CD4-positive, alpha-beta T cell (primary cell): ENCODE results near the gene NT5DC1. TPM values are rescaled to one million over a fixed set of nuclear protein-coding genes. Genes with fewer than 3 reads are reported as not detected.

ENCODE experiments used
- ATAC-seq: fragments of 200-7000 bp; cut with Tn5 transposase; one replicate; pipeline ENCODE4 v1.10.0; 2022; ENCODE audit warnings: mild to moderate bottlenecking; ENCODE audit not compliant: poor library complexity
- CTCF ChIA-PET: fragments of 350-600 bp; sonication (Branson Sonifier 250); formaldehyde crosslinking; loops from one replicate; lab custom pipeline; 2021; ENCODE audit warnings: antibody characterized with exemption, inconsistent platforms; lab: Charles Lee
- POLR2A ChIA-PET: fragments of 350-600 bp; sonication (Branson Sonifier 250); formaldehyde crosslinking; loops from one replicate; lab custom pipeline; 2021; ENCODE audit warnings: antibody characterized with exemption, inconsistent platforms; lab: Charles Lee
- DNase-seq, 14 experiments: peaks; one replicate each; pipeline ENCODE4 v3.0.0-alpha.2; 2013 to 2020; ENCODE audit warnings: mixed read lengths in 2 of 14
- H3K27ac ChIP-seq, 2 donors: one replicate each; pipeline versions ENCODE4 v1.5.1 to v1.7.0; 2013; ENCODE audit warnings: low read length in 2 of 2, low read depth in 1 of 2, mild to moderate bottlenecking in 1 of 2
- H3K27me3 ChIP-seq, 2 experiments: 1 replicate in 1 of 2; 2 replicates in 1 of 2; pipeline versions ENCODE4 v1.6.1 to v1.7.0; 2013; ENCODE audit warnings: low read length in 2 of 2, control low read depth in 1 of 2, mild to moderate bottlenecking in 1 of 2, moderate library complexity in 1 of 2; ENCODE audit not compliant: insufficient read depth in 2 of 2, control insufficient read depth in 1 of 2
- H3K36me3 ChIP-seq: one replicate; pipeline ENCODE4 v1.6.1; 2013; ENCODE audit warnings: low read length, control low read depth; ENCODE audit not compliant: insufficient read depth
- H3K4me1 ChIP-seq: one replicate; pipeline ENCODE4 v1.6.1; 2013; ENCODE audit warnings: low read length, control low read depth; ENCODE audit not compliant: insufficient read depth
- H3K4me3 ChIP-seq: one replicate; pipeline ENCODE4 v1.5.1; 2013; ENCODE audit warnings: mild to moderate bottlenecking, low read length, moderate library complexity
- H3K9me3 ChIP-seq, 2 experiments: 1 replicate in 1 of 2; 2 replicates in 1 of 2; pipeline versions ENCODE4 v1.6.1 to v1.7.0; 2013; ENCODE audit warnings: low read length in 2 of 2, mild to moderate bottlenecking in 2 of 2, control low read depth in 1 of 2, moderate library complexity in 1 of 2; ENCODE audit not compliant: control insufficient read depth in 1 of 2, insufficient read depth in 1 of 2
- H3K27ac Mint-ChIP-seq: one replicate; pipeline ENCODE4 v1.8.0; 2020; ENCODE audit warnings: mixed read lengths
- H3K27me3 Mint-ChIP-seq: one replicate; pipeline ENCODE4 v1.8.0; 2021; ENCODE audit warnings: mixed read lengths
- H3K36me3 Mint-ChIP-seq: one replicate; pipeline ENCODE4 v1.8.0; 2021; ENCODE audit warnings: low read depth, mixed read lengths
- H3K4me1 Mint-ChIP-seq: one replicate; pipeline ENCODE4 v1.8.0; 2021; ENCODE audit warnings: low read depth, mixed read lengths
- H3K4me3 Mint-ChIP-seq: one replicate; pipeline ENCODE4 v1.8.0; 2020; ENCODE audit warnings: mild to moderate bottlenecking, mixed read lengths
- H3K9me3 Mint-ChIP-seq: one replicate; pipeline ENCODE4 v1.8.0; 2020; ENCODE audit warnings: mixed read lengths
- CTCF ChIP-seq: fragments of 200-600 bp; IDR thresholded peaks from one replicate; pipeline ENCODE4 v1.8.0; 2022; ENCODE audit warnings: antibody characterized with exemption, mild to moderate bottlenecking
- intact Hi-C, 2 experiments: fragments of 100-400 bp; cut with DNase I in 1 of 2; cut with micrococcal nuclease in 1 of 2; formaldehyde crosslinking; loops; one replicate each; pipeline versions ENCODE4 v1.15.1 to v1.9.0; 2023 to 2025; cut with DNase I, micrococcal nuclease
- total RNA-seq, 174 experiments: library from RNA in 2 of 174; stranded (reverse) in 2 of 174; gene quantifications; one replicate each; pipeline ENCODE4 v1.2.3 and lab custom pipeline; 2021 to 2026

The NT5DC1 gene
- total RNA-seq, 2 experiments from 2014 or later, result 24.2 to 27.2 TPM

- H3K27ac Mint-ChIP-seq, result no peak overlapping the region
- POLR2A ChIA-PET, result interaction anchor here (1.0 to 2.9 kb wide), 2 partner anchors 7 to 33 kb away, joined by 5 to 21 read pairs; partner anchors contain the start of genes TSPYL1 and TSPYL4
- H3K4me1 Mint-ChIP-seq, result peaks cover 5% of the 10 kb centered on the region
- no peaks in the 10 kb centered on the region for H3K4me1 ChIP-seq
- H3K27me3 ChIP-seq, result no peaks in the 10 kb centered on the region
- H3K4me3 Mint-ChIP-seq, result no peak overlapping the region
- no peaks in the 10 kb centered on the region for H3K27me3 Mint-ChIP-seq
- H3K9me3 ChIP-seq, result no peaks in the 10 kb centered on the region
- no peaks in the 10 kb centered on the region for H3K36me3 Mint-ChIP-seq
- DNase-seq (no peak), ATAC-seq (no peak)
- no peak overlapping the region for H3K4me3 ChIP-seq
- CTCF ChIA-PET, result interaction anchor here (0.6 to 2.7 kb wide), 17 partner anchors 7 to 278 kb away, joined by 3 to 32 read pairs (median 4); partner anchors contain the start of genes TSPYL1 and TSPYL4
- no peak for TF ChIP-seq CTCF
- H3K27ac ChIP-seq, result no peak overlapping the region
- intact Hi-C loops, result loop anchor here (1.0 to 10.0 kb wide), 4 partner anchors 244 to 1388 kb away; partner anchors contain the start of gene NUS1 (in 1 of the 2)
- H3K9me3 Mint-ChIP-seq, result no peaks in the 10 kb centered on the region
- no peaks in the 10 kb centered on the region for H3K36me3 ChIP-seq
Measured at GRCh38 chr6:116286773-116287358, 186.2 kb downstream of the NT5DC1 start.

- H3K27me3 ChIP-seq, result no peaks in the 10 kb centered on the region
- ChIA-PET CTCF (interaction anchor here (0.6 to 2.7 kb wide), 18 partner anchors 8 to 284 kb away, joined by 3 to 32 read pairs (median 4); partner anchors contain the start of genes RWDD1, TSPYL1 and TSPYL4), POLR2A (interaction anchor here (1.0 to 2.9 kb wide), 2 partner anchors 8 to 34 kb away, joined by 5 to 21 read pairs; partner anchors contain the start of genes TSPYL1 and TSPYL4)
- intact Hi-C loops, result loop anchor here (1.0 to 10.0 kb wide), 4 partner anchors 244 to 1387 kb away; partner anchors contain the start of gene NUS1 (in 1 of the 2)
- Mint-ChIP-seq H3K36me3 (no peaks in the 10 kb centered on the region), H3K4me3 (no peak overlapping the region), H3K9me3 (no peaks in the 10 kb centered on the region), H3K27me3 (no peaks in the 10 kb centered on the region), H3K4me1 (no peaks in the 10 kb centered on the region), H3K27ac (no peak overlapping the region)
- H3K4me3 ChIP-seq, result no peak overlapping the region
- H3K36me3 ChIP-seq, result no peaks in the 10 kb centered on the region
- peak; percentile 96 for TF ChIP-seq CTCF
- no peaks in the 10 kb centered on the region for H3K4me1 ChIP-seq
- H3K9me3 ChIP-seq, result no peaks in the 10 kb centered on the region
- peak; percentile 87 for ATAC-seq
- no peak overlapping the region for H3K27ac ChIP-seq
- peak in 3 of 14 experiments; percentile 59 to 71 (median 67) for DNase-seq
Measured at GRCh38 chr6:116287689-116288282, 187.1 kb downstream of the NT5DC1 start.

- Mint-ChIP-seq H3K36me3 (no peaks in the 10 kb centered on the region), H3K4me1 (no peaks in the 10 kb centered on the region), H3K4me3 (no peak overlapping the region), H3K27me3 (no peaks in the 10 kb centered on the region), H3K27ac (no peak overlapping the region), H3K9me3 (no peaks in the 10 kb centered on the region)
- H3K4me3 ChIP-seq, result no peak overlapping the region
- no peaks in the 10 kb centered on the region for H3K4me1 ChIP-seq
- ATAC-seq (no peak), DNase-seq (no peak)
- ChIA-PET POLR2A (interaction anchor here (0.8 to 2.9 kb wide), 2 partner anchors 10 to 281 kb away, joined by 3 to 21 read pairs; partner anchors contain the start of genes RWDD1 and TSPYL1), CTCF (interaction anchor here (1.0 to 2.7 kb wide), 2 partner anchors 21 to 323 kb away, joined by 3 to 32 read pairs; no protein-coding TSS in a partner anchor)
- no peaks in the 10 kb centered on the region for H3K36me3 ChIP-seq
- intact Hi-C loops, result loop anchor here (1.0 to 10.0 kb wide), 3 partner anchors 242 to 1385 kb away; partner anchors contain the start of gene NUS1 (in 1 of the 2)
- H3K27me3 ChIP-seq, result no peaks in the 10 kb centered on the region
- no peak for TF ChIP-seq CTCF
- no peak overlapping the region for H3K27ac ChIP-seq
- no peaks in the 10 kb centered on the region for H3K9me3 ChIP-seq
Measured at GRCh38 chr6:116289876-116290275, 189.2 kb downstream of the NT5DC1 start.
